Activated naive CD4-positive, alpha-beta T cell treated with anti-CD3 and anti-CD28 coated beads for 36 hours (primary cell): ENCODE results near the gene HAPLN2. TPM values are rescaled to one million over a fixed set of nuclear protein-coding genes. Genes with fewer than 3 reads are reported as not detected.

Experiments used
- CTCF ChIA-PET: fragments of 350-600 bp; sonication (Branson Sonifier 250); formaldehyde crosslinking; loops from one replicate; lab custom pipeline; 2021; ENCODE audit warnings: antibody characterized with exemption; lab: Charles Lee
- DNase-seq: peaks from one replicate; pipeline ENCODE4 v3.0.0-alpha.2; 2020
- H3K27ac Mint-ChIP-seq: one replicate; pipeline ENCODE4 v1.8.0; 2021; ENCODE audit warnings: mild to moderate bottlenecking, mixed read lengths
- H3K27me3 Mint-ChIP-seq: one replicate; pipeline ENCODE4 v1.8.0; 2021; ENCODE audit warnings: low read depth, mixed read lengths
- H3K36me3 Mint-ChIP-seq: one replicate; pipeline ENCODE4 v1.8.0; 2021; ENCODE audit warnings: low read depth, mixed read lengths
- H3K4me1 Mint-ChIP-seq: one replicate; pipeline ENCODE4 v1.8.0; 2021; ENCODE audit warnings: low read depth, mixed read lengths
- H3K4me3 Mint-ChIP-seq: one replicate; pipeline ENCODE4 v1.8.0; 2021; ENCODE audit warnings: mild to moderate bottlenecking, moderate library complexity, mixed read lengths
- H3K9me3 Mint-ChIP-seq: one replicate; pipeline ENCODE4 v1.8.0; 2021; ENCODE audit warnings: mixed read lengths
- intact Hi-C: fragments of 100-400 bp; cut with micrococcal nuclease; formaldehyde crosslinking; loops from one replicate; pipeline ENCODE4 v1.15.1; 2023
- total RNA-seq, 2 experiments: library from RNA; stranded (reverse); gene quantifications; one replicate each; pipeline ENCODE4 v1.2.3, GENCODE V29; 2021

Gene HAPLN2
- total RNA-seq, 2 experiments from 2014 or later: 0.40 to 0.55 TPM

- no peaks in the 10 kb centered on the region for H3K4me1 Mint-ChIP-seq
- no peak for DNase-seq
- H3K27ac Mint-ChIP-seq: no peak overlapping the region
- intact Hi-C loops: no loop called here
- no peak overlapping the region for H3K4me3 Mint-ChIP-seq
- CTCF ChIA-PET: interaction anchor here (0.5 to 3.6 kb wide), 6 partner anchors 8 to 77 kb away, joined by 3 to 19 read pairs (median 6); no protein-coding TSS in a partner anchor
- no peaks in the 10 kb centered on the region for H3K36me3 Mint-ChIP-seq
- peaks cover 69% of the 10 kb centered on the region for H3K27me3 Mint-ChIP-seq
- H3K9me3 Mint-ChIP-seq: no peaks in the 10 kb centered on the region
Measured at GRCh38 chr1:156648951-156649350, 29.7 kb downstream of the HAPLN2 start.

GRCh38 chr1:156652131-156652991 lies 33.1 kb downstream of the HAPLN2 start:
- CTCF ChIA-PET: interaction anchor here (0.6 to 1.4 kb wide), 7 partner anchors 8 to 75 kb away, joined by 3 to 5 read pairs (median 4); no protein-coding TSS in a partner anchor

GRCh38 chr1:156652992-156653355 lies 33.8 kb downstream of the HAPLN2 start:
- H3K9me3 Mint-ChIP-seq: no peaks in the 10 kb centered on the region

More at GRCh38 chr1:156652131-156652991, 33.1 kb downstream of the HAPLN2 start:
- H3K4me3 Mint-ChIP-seq: no peak overlapping the region
- DNase-seq: peak; percentile 57
- peaks cover 10% of the 10 kb centered on the region for H3K4me1 Mint-ChIP-seq
- H3K9me3 Mint-ChIP-seq: no peaks in the 10 kb centered on the region
- no peaks in the 10 kb centered on the region for H3K36me3 Mint-ChIP-seq
- no peak overlapping the region for H3K27ac Mint-ChIP-seq
- H3K27me3 Mint-ChIP-seq: peaks cover 77% of the 10 kb centered on the region
- intact Hi-C loops: no loop called here

GRCh38 chr1:156654700-156655099 lies 35.5 kb downstream of the HAPLN2 start:
- CTCF ChIA-PET: interaction anchor here (1.1 to 8.4 kb wide), 4 partner anchors 9 to 71 kb away, joined by 3 to 168 read pairs (median 4); no protein-coding TSS in a partner anchor
- H3K36me3 Mint-ChIP-seq: no peaks in the 10 kb centered on the region
- H3K27me3 Mint-ChIP-seq: peaks cover 69% of the 10 kb centered on the region
- intact Hi-C loops: no loop called here
- peaks cover 23% of the 10 kb centered on the region for H3K4me1 Mint-ChIP-seq
- DNase-seq: no peak
- no peak overlapping the region for H3K27ac Mint-ChIP-seq
- no peaks in the 10 kb centered on the region for H3K9me3 Mint-ChIP-seq
- no peak overlapping the region for H3K4me3 Mint-ChIP-seq

More at GRCh38 chr1:156652992-156653355, 33.8 kb downstream of the HAPLN2 start:
- Mint-ChIP-seq H3K27ac (no peak overlapping the region), H3K36me3 (no peaks in the 10 kb centered on the region), H3K27me3 (peaks cover 76% of the 10 kb centered on the region), H3K4me3 (no peak overlapping the region), H3K4me1 (peaks cover 16% of the 10 kb centered on the region)
- intact Hi-C loops: no loop called here
- CTCF ChIA-PET: interaction anchor here (0.6 to 1.4 kb wide), 7 partner anchors 9 to 199 kb away, joined by 3 to 5 read pairs (median 4); no protein-coding TSS in a partner anchor
- DNase-seq: no peak

GRCh38 chr1:156655151-156655903 lies 36.1 kb downstream of the HAPLN2 start:
- Mint-ChIP-seq H3K36me3 (no peaks in the 10 kb centered on the region), H3K4me1 (peaks cover 28% of the 10 kb centered on the region), H3K4me3 (no peak overlapping the region), H3K9me3 (no peaks in the 10 kb centered on the region), H3K27ac (no peak overlapping the region), H3K27me3 (peaks cover 65% of the 10 kb centered on the region)
- DNase-seq: no peak
- CTCF ChIA-PET: interaction anchor here (0.6 to 8.4 kb wide), 7 partner anchors 10 to 209 kb away, joined by 3 to 168 read pairs (median 5); partner anchors contain the start of gene NES
- intact Hi-C loops: no loop called here

- Mint-ChIP-seq H3K36me3 (no peaks in the 10 kb centered on the region), H3K27ac (no peak overlapping the region), H3K4me1 (peaks cover 34% of the 10 kb centered on the region), H3K9me3 (no peaks in the 10 kb centered on the region), H3K27me3 (peaks cover 60% of the 10 kb centered on the region), H3K4me3 (no peak overlapping the region)
- CTCF ChIA-PET: interaction anchor here (0.6 to 8.4 kb wide), 9 partner anchors 7 to 210 kb away, joined by 3 to 168 read pairs (median 7); partner anchors contain the start of genes BCAN, ISG20L2, METTL25B and NES
- DNase-seq: no peak
- intact Hi-C loops: no loop called here
Measured at GRCh38 chr1:156655904-156656516, 36.8 kb downstream of the HAPLN2 start.

- Mint-ChIP-seq H3K4me3 (peak overlapping the region; percentile 44), H3K9me3 (no peaks in the 10 kb centered on the region), H3K27ac (no peak overlapping the region), H3K4me1 (peaks cover 41% of the 10 kb centered on the region), H3K27me3 (peaks cover 54% of the 10 kb centered on the region), H3K36me3 (no peaks in the 10 kb centered on the region)
- intact Hi-C loops: loop anchor here (1.0 kb wide), 2 partner anchors 31 to 73 kb away; no protein-coding TSS in a partner anchor
- CTCF ChIA-PET: interaction anchor here (0.6 to 8.4 kb wide), 15 partner anchors 8 to 220 kb away, joined by 3 to 168 read pairs (median 7); partner anchors contain the start of genes BCAN, CRABP2, HAPLN2 and ISG20L2
- peak; percentile 76 for DNase-seq
Measured at GRCh38 chr1:156656806-156657740, 37.9 kb downstream of the HAPLN2 start.

- no peak overlapping the region for H3K27ac Mint-ChIP-seq
- CTCF ChIA-PET: interaction anchor here (0.6 to 8.4 kb wide), 17 partner anchors 9 to 223 kb away, joined by 3 to 168 read pairs (median 7); partner anchors contain the start of genes BCAN, CRABP2, HAPLN2 and ISG20L2
- H3K4me1 Mint-ChIP-seq: peaks cover 44% of the 10 kb centered on the region
- H3K27me3 Mint-ChIP-seq: peaks cover 51% of the 10 kb centered on the region
- no peaks in the 10 kb centered on the region for H3K36me3 Mint-ChIP-seq
- no peaks in the 10 kb centered on the region for H3K9me3 Mint-ChIP-seq
- intact Hi-C loops: loop anchor here (1.0 kb wide), 2 partner anchors 32 to 74 kb away; no protein-coding TSS in a partner anchor
- peak overlapping the region; percentile 44 for H3K4me3 Mint-ChIP-seq
- no peak for DNase-seq
Measured at GRCh38 chr1:156657741-156658319, 38.6 kb downstream of the HAPLN2 start.

GRCh38 chr1:156658496-156658895 lies 39.3 kb downstream of the HAPLN2 start:
- Mint-ChIP-seq H3K4me3 (no peak overlapping the region), H3K36me3 (no peaks in the 10 kb centered on the region), H3K4me1 (peaks cover 46% of the 10 kb centered on the region), H3K27ac (no peak overlapping the region), H3K9me3 (no peaks in the 10 kb centered on the region), H3K27me3 (peaks cover 44% of the 10 kb centered on the region)
- no peak for DNase-seq
- CTCF ChIA-PET: interaction anchor here (0.9 to 8.4 kb wide), 16 partner anchors 10 to 224 kb away, joined by 3 to 168 read pairs (median 9); partner anchors contain the start of genes BCAN, CRABP2, HAPLN2 and ISG20L2
- intact Hi-C loops: no loop called here

- Mint-ChIP-seq H3K9me3 (no peaks in the 10 kb centered on the region), H3K27me3 (peaks cover 38% of the 10 kb centered on the region), H3K4me3 (peak overlapping the region; percentile 83), H3K4me1 (peaks cover 46% of the 10 kb centered on the region), H3K27ac (no peak overlapping the region), H3K36me3 (no peaks in the 10 kb centered on the region)
- no peak for DNase-seq
- intact Hi-C loops: no loop called here
- CTCF ChIA-PET: interaction anchor here (0.6 to 8.4 kb wide), 28 partner anchors 9 to 230 kb away, joined by 3 to 168 read pairs (median 8); partner anchors contain the start of genes BCAN, CRABP2, HAPLN2 and IQGAP3
Measured at GRCh38 chr1:156658945-156659574, 39.8 kb downstream of the HAPLN2 start.
